BLaER1 treated with 17β-estradiol and CSF1 and Interleukin-3, amounts not matched to agents 10 nM and 100 nM (cell line): ENCODE results near the gene TNFAIP3.

Experiments used
- H3K27ac ChIP-seq, 11 experiments: shearing (Covaris generic); formaldehyde crosslinking; 2 replicates each; pipeline ENCODE4 v1.8.1; 2022
- H3K27me3 ChIP-seq, 11 experiments: shearing (Covaris generic); formaldehyde crosslinking; 2 replicates each; pipeline ENCODE4 v1.8.1; 2022
- H3K36me3 ChIP-seq, 11 experiments: shearing (Covaris generic); formaldehyde crosslinking; 2 replicates each; pipeline ENCODE4 v1.8.1; 2022
- H3K4me1 ChIP-seq, 10 experiments: shearing (Covaris generic); formaldehyde crosslinking; 2 replicates each; pipeline ENCODE4 v1.8.1; 2022
- H3K4me2 ChIP-seq, 11 experiments: shearing (Covaris generic); formaldehyde crosslinking; 2 replicates each; pipeline ENCODE4 v1.8.1; 2022
- H3K4me3 ChIP-seq, 10 experiments: shearing (Covaris generic); formaldehyde crosslinking; 2 replicates each; pipeline ENCODE4 v1.8.1; 2022
- H3K9ac ChIP-seq, 11 experiments: shearing (Covaris generic); formaldehyde crosslinking; 2 replicates each; pipeline ENCODE4 v1.8.1; 2022
- H3K9me3 ChIP-seq, 11 experiments: shearing (Covaris generic); formaldehyde crosslinking; replicated peaks in 1 of 11; 2 replicates each; pipeline ENCODE4 v1.8.1; 2022
- H4K20me1 ChIP-seq, 11 experiments: shearing (Covaris generic); formaldehyde crosslinking; 2 replicates each; pipeline ENCODE4 v1.8.1; 2022
- Cebpa-rat ChIP-seq, 11 experiments: shearing (Covaris generic); IDR thresholded peaks; 2 replicates each; pipeline ENCODE4 v1.8.1; 2022

TNFAIP3 gene

DNA sequence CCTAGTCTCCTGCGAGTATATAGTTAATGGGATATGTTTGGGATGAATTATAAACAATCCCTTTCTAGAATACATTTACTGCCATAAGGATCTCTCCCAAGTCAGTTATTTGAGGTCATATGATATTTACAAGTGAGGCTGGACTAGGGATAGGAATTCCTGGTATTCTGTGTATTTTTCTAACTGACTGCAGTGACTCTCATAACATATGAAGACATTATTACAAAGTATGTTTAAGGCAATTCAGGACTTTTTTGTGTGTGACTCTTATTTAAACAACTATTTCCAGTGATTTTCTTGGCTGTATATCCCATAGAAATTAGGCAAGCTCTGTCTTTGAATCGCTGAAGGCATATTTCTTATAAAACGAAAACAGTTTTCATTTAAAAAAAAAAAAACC, 18.4 kb upstream of the TNFAIP3 start:
- H4K20me1 ChIP-seq = no peaks in the 10 kb centered on the region
- H3K27ac ChIP-seq = no peak overlapping the region
- H3K27me3 ChIP-seq = no peaks in the 10 kb centered on the region
- H3K4me1 ChIP-seq = peaks cover 32 to 71% (median 53%) of the 10 kb centered on the region in 10 experiments
- H3K36me3 ChIP-seq = peaks cover 0 to 24% (median under 1%) of the 10 kb centered on the region in 11 experiments; a peak in 4 of 22 replicates
- no peak for TF ChIP-seq Cebpa-rat (IDR thresholded peaks at IDR 0.05)
- no peak overlapping the region for H3K9ac ChIP-seq
- H3K4me3 ChIP-seq = no peak overlapping the region
- H3K4me2 ChIP-seq = peak overlapping the region in 3 of 11 experiments; percentile 76 to 85 (median 78); a peak in 4 of 22 replicates
- H3K9me3 ChIP-seq = peaks cover 0 to 30% (median 13%) of the 10 kb centered on the region in 11 experiments; a peak in 18 of 22 replicates

DNA sequence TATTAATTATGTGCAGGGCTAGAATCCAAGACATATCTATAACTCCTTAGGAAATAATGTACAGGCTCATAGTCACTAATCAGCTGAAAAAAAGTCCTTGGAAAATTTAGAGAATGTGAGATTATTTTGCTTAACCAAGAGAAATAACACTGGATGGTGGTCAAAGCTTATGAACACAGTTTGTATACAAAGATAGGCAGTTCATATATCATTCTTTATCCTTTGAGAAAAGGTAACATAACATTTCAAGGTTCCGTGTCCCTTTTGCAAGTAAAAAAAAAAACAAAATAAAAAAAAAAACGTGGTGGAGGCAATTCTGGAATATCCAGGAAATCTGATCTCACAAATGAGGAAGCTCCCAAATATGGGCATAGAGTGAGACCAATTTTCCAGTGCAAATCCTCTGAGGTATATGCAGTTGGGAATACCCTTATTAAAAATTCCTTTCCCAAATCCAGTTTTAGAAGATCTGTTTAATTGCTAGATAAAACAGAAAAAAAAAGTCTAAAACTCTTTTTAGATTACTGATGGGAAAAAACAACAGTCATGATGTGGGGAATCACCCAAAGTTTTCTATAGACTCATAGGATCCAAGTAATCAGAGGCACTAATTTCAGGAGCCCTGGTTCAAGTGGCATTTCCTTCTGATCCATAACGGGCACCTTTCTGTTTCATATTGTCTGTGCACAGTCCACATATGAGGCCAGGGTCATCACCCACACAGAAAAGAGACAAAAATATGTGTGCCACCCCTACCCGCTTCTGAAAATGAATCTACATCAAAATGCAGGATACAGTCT, 17.7 kb upstream of the TNFAIP3 start:
- Histone ChIP-seq H3K4me3 (no peak overlapping the region), H3K27me3 (no peaks in the 10 kb centered on the region), H3K4me2 (peak overlapping the region; percentile 19 to 85 (median 39); a peak in 21 of 22 replicates), H3K27ac (no peak overlapping the region), H4K20me1 (no peaks in the 10 kb centered on the region), H3K9ac (no peak overlapping the region), H3K9me3 (peaks cover 0 to 24% (median 8%) of the 10 kb centered on the region in 11 experiments; a peak in 10 of 22 replicates), H3K36me3 (peaks cover 0 to 27% (median 0%) of the 10 kb centered on the region in 11 experiments; a peak in 7 of 22 replicates), H3K4me1 (peaks cover 33 to 69% (median 52%) of the 10 kb centered on the region in 10 experiments)
- no peak for TF ChIP-seq Cebpa-rat (IDR thresholded peaks at IDR 0.05)

DNA sequence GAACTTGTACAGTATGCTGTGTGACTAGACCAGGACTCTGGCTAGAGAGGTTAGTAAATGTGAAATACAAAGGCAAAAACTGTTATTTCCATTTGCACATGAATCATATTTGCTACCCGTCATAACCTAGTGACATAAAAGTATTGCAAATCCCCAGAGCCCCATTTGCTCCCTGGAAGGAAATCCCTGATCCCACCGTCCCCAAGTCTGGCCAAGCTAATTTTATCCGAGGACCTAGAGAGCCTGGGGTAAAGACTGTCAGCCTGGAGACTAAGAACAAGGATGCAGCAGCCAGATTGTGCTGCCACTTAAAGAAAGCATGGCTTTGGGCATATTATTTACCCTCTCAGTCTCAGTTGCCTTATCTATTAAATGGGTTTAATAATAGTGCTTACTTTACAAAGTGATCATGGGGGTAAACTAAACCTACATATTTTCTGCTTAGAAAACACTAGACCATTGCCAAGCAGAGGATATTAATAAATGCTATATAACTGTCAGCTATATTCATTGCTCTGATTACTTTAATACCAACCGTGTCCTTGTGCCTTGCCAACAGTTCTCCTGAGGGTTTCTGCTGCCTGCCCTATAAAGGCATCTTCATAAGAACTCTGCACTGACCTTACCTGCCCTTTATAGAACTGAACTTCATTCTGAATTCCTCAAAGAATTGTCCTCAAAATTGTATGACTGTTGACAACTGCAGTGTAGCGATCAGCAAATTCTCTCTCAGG, 16.9 kb upstream of the TNFAIP3 start:
- Histone ChIP-seq H3K4me2 (peak overlapping the region; percentile 19 to 85 (median 39); a peak in 20 of 22 replicates), H3K4me1 (peaks cover 33 to 69% (median 51%) of the 10 kb centered on the region in 10 experiments), H3K9ac (no peak overlapping the region), H3K36me3 (peaks cover 0 to 26% (median 3%) of the 10 kb centered on the region in 11 experiments; a peak in 14 of 22 replicates), H3K27ac (no peak overlapping the region), H3K9me3 (peaks cover 0 to 20% (median 8%) of the 10 kb centered on the region in 11 experiments; a peak in 16 of 22 replicates), H4K20me1 (no peaks in the 10 kb centered on the region), H3K27me3 (no peaks in the 10 kb centered on the region), H3K4me3 (no peak overlapping the region)
- TF ChIP-seq Cebpa-rat (IDR thresholded peaks at IDR 0.05) = no peak

DNA sequence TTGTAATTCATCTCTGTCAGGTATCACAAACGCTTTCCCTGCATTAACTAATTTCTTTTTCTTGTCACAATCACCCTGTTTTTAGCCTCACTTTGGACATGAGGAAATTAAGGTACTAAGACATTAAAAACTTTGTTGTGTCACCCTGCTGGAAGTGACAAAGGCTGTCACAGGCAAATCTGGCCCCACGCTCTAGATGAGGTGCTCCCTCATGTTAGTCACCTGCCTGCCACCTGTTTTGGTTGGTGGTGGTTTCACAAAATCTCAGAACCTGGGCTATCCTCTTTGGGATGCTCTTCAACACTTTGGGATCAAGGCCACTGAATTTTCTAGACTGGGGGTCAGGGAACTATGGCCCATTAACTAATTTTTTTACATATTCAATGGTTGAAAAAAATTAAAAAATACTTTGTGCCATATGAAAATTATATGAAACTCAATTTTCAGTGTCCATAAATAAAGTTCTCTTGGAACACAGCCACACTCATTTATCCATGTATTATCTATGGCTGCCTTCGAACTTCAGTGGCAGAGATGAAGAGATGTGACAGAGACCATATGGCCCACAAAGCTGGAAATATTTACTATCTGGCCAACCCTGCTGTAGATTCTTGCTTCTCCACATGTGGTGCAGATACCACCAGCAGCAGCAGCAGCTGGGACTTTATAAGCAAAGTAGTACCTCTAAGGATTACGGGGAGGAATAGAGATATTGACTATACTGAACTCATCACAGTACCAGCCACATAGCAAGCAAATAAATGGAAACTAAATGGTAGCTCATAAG, 16.1 kb upstream of the TNFAIP3 start:
- no peak overlapping the region for H3K27ac ChIP-seq
- no peaks in the 10 kb centered on the region for H4K20me1 ChIP-seq
- peaks cover 33 to 63% (median 44%) of the 10 kb centered on the region in 10 experiments for H3K4me1 ChIP-seq

DNA sequence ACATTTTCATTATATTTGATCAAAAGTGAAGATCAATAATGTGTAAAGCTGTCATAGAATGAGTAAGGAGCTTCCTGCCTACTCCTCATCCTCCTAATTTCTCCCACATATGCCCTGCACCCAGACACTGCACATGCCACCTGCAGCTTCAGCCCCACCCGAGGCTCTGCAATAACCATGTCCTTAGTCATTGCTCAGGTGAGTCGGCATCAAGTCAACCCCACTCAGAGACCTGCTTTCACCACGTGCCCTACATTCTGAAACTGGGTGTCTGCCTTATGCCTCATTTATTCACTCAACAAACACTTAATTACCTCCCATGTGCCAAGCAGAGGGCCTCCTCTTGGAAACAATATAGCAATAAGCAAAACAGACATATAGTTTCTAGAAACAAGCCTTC, 15.4 kb upstream of the TNFAIP3 start:
- Histone ChIP-seq H4K20me1 (no peaks in the 10 kb centered on the region), H3K27ac (no peak overlapping the region), H3K4me2 (0 out of 22 replicates have a peak overlapping the region, but pooled peaks of 1 of the 11 experiments have one; percentile 19), H3K4me3 (no peak overlapping the region), H3K9me3 (peaks cover 12 to 22% (median 17%) of the 10 kb centered on the region in 11 experiments), H3K27me3 (no peaks in the 10 kb centered on the region), H3K36me3 (peaks cover 0 to 26% (median 18%) of the 10 kb centered on the region in 11 experiments; a peak in 19 of 22 replicates), H3K9ac (no peak overlapping the region), H3K4me1 (peaks cover 33 to 56% (median 40%) of the 10 kb centered on the region in 10 experiments)
- no peak for TF ChIP-seq Cebpa-rat (IDR thresholded peaks at IDR 0.05)

More for the DNA sequence above, 16.1 kb upstream of the TNFAIP3 start:
- Histone ChIP-seq H3K9me3 (peaks cover 5 to 20% (median 11%) of the 10 kb centered on the region in 11 experiments), H3K4me2 (peak overlapping the region in 4 of 11 experiments; percentile 31 to 66 (median 40); a peak in 4 of 22 replicates), H3K27me3 (no peaks in the 10 kb centered on the region), H3K9ac (no peak overlapping the region), H3K4me3 (no peak overlapping the region), H3K36me3 (peaks cover 0 to 26% (median 11%) of the 10 kb centered on the region in 11 experiments; a peak in 19 of 22 replicates)
- no peak for TF ChIP-seq Cebpa-rat (IDR thresholded peaks at IDR 0.05)

DNA sequence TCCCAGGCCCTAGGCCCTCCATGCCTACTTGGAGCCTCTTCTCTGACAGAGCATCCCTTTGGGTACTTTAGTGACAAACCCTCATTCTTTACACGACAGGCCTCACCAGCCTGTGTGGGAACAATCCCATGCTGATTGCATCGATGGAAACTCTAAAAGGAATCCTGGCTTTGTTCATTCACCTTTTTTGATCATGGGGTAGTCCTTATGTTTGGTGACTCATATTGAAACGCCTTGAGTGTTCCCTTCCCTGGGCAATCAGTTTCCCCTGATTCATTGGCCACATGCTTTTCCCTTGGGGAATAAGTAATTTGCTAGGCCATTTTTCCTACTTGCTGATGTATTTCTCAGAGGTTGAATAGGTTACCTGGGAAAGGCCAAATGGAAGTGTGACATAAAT, 14.7 kb upstream of the TNFAIP3 start:
- Histone ChIP-seq H3K9me3 (peaks cover 16 to 29% (median 24%) of the 10 kb centered on the region in 11 experiments), H3K4me3 (no peak overlapping the region), H3K9ac (no peak overlapping the region), H3K36me3 (peaks cover 0 to 33% (median 25%) of the 10 kb centered on the region in 11 experiments; a peak in 20 of 22 replicates), H3K27ac (peak overlapping the region in 1 of 11 experiments; percentile 9; a peak in 1 of 22 replicates), H3K4me2 (peak overlapping the region in 10 of 11 experiments; percentile 14 to 50 (median 22); a peak in 12 of 22 replicates), H4K20me1 (no peaks in the 10 kb centered on the region), H3K4me1 (peaks cover 29 to 50% (median 36%) of the 10 kb centered on the region in 10 experiments), H3K27me3 (no peaks in the 10 kb centered on the region)
- no peak for TF ChIP-seq Cebpa-rat (IDR thresholded peaks at IDR 0.05)

DNA sequence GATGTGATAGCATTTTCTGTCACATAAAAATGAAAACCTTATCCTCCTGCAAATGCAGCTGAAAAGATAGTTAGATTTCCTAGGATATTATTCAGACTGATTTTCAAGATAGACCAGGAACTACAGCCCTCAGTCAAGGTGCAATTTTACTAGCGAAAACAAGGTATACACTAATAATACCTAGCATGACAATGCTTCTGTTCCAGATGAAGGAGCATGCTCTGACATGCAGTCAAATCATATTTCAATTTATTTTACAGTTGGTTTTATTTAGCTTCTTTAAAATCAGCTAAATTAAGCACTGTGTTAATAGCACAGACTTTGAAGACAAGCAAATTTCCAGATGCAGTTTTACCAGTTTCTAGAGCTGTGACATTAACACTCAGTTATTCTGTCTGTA, 14.2 kb upstream of the TNFAIP3 start:
- peaks cover 0 to 37% (median 29%) of the 10 kb centered on the region in 11 experiments; a peak in 20 of 22 replicates for H3K36me3 ChIP-seq
- H3K4me2 ChIP-seq = peak overlapping the region in 9 of 11 experiments; percentile 14 to 50 (median 23); a peak in 13 of 22 replicates
- peaks cover 24 to 45% (median 34%) of the 10 kb centered on the region in 10 experiments for H3K4me1 ChIP-seq
- no peaks in the 10 kb centered on the region for H4K20me1 ChIP-seq
- H3K27ac ChIP-seq = peak overlapping the region in 1 of 11 experiments; percentile 9; a peak in 1 of 22 replicates
- no peak overlapping the region for H3K9ac ChIP-seq
- H3K27me3 ChIP-seq = no peaks in the 10 kb centered on the region
- TF ChIP-seq Cebpa-rat (IDR thresholded peaks at IDR 0.05) = no peak
- H3K4me3 ChIP-seq = no peak overlapping the region
- H3K9me3 ChIP-seq = peaks cover 16 to 34% (median 28%) of the 10 kb centered on the region in 11 experiments
